ENCODE results near the gene PANX2.
A peak's percentile ranks its signal among the peaks of the same experiment; 100 is the strongest.

Gene PANX2

GRCh38 chr22:50178871-50179869 is 8.6 kb downstream of the PANX2 start:
- in situ Hi-C loops (cut with HindIII; ENCODE audit: low pct_ligation_motif_present, low pct_unique_long_range_greater_than_20kb, low sequenced_read_pairs): no loop called here
- DNase-seq: no peak

- in situ Hi-C loops (cut with HindIII; ENCODE audit: low pct_ligation_motif_present, low pct_unique_long_range_greater_than_20kb, low sequenced_read_pairs): no loop called here
- DNase-seq: no peak
These were observed 9.6 kb downstream of the PANX2 start for GRCh38 chr22:50179937-50180726.

- no peak for DNase-seq
- in situ Hi-C loops (cut with HindIII; ENCODE audit: low pct_ligation_motif_present, low pct_unique_long_range_greater_than_20kb, low sequenced_read_pairs): no loop called here
These were observed 10.4 kb downstream of the PANX2 start for GRCh38 chr22:50180727-50181521.

GRCh38 chr22:50182176-50183081 is 11.9 kb downstream of the PANX2 start:
- in situ Hi-C loops (cut with HindIII; ENCODE audit: low pct_ligation_motif_present, low pct_unique_long_range_greater_than_20kb, low sequenced_read_pairs): no loop called here

GRCh38 chr22:50183141-50183971 is 12.8 kb downstream of the PANX2 start:
- in situ Hi-C loops (cut with HindIII; ENCODE audit: low pct_ligation_motif_present, low pct_unique_long_range_greater_than_20kb, low sequenced_read_pairs): no loop called here
- no peak for DNase-seq

More at GRCh38 chr22:50182176-50183081, 11.9 kb downstream of the PANX2 start:
- no peak for DNase-seq

GRCh38 chr22:50184004-50184901 is 13.7 kb downstream of the PANX2 start:
- DNase-seq: peak; percentile 35
- in situ Hi-C loops (cut with HindIII; ENCODE audit: low pct_ligation_motif_present, low pct_unique_long_range_greater_than_20kb, low sequenced_read_pairs): no loop called here

GRCh38 chr22:50184902-50185374 is 14.4 kb downstream of the PANX2 start:
- in situ Hi-C loops (cut with HindIII; ENCODE audit: low pct_ligation_motif_present, low pct_unique_long_range_greater_than_20kb, low sequenced_read_pairs): no loop called here
- DNase-seq: no peak

- in situ Hi-C loops (cut with HindIII; ENCODE audit: low pct_ligation_motif_present, low pct_unique_long_range_greater_than_20kb, low sequenced_read_pairs): no loop called here
- DNase-seq: peak; percentile 86
These were observed 15.0 kb downstream of the PANX2 start, which contains the start of gene TRABD for GRCh38 chr22:50185375-50186087. TSS of gene TRABD (plus strand) at chr22:50185913. CDS start at chr22:50193061, 7,148 bp downstream.

- DNase-seq: no peak
- in situ Hi-C loops (cut with HindIII; ENCODE audit: low pct_ligation_motif_present, low pct_unique_long_range_greater_than_20kb, low sequenced_read_pairs): no loop called here
These were observed 15.7 kb downstream of the PANX2 start for GRCh38 chr22:50186181-50186714.

- in situ Hi-C loops (cut with HindIII; ENCODE audit: low pct_ligation_motif_present, low pct_unique_long_range_greater_than_20kb, low sequenced_read_pairs): no loop called here
- no peak for DNase-seq
These were observed 16.4 kb downstream of the PANX2 start for GRCh38 chr22:50186761-50187523.

GRCh38 chr22:50188356-50188755 is 17.8 kb downstream of the PANX2 start:
- in situ Hi-C loops (cut with HindIII; ENCODE audit: low pct_ligation_motif_present, low pct_unique_long_range_greater_than_20kb, low sequenced_read_pairs): no loop called here

GRCh38 chr22:50189184-50189848 is 18.8 kb downstream of the PANX2 start:
- no peak for DNase-seq
- in situ Hi-C loops (cut with HindIII; ENCODE audit: low pct_ligation_motif_present, low pct_unique_long_range_greater_than_20kb, low sequenced_read_pairs): no loop called here

More at GRCh38 chr22:50188356-50188755, 17.8 kb downstream of the PANX2 start:
- no peak for DNase-seq

- no peak for DNase-seq
These were observed 19.3 kb downstream of the PANX2 start for GRCh38 chr22:50189849-50190181.

More at GRCh38 chr22:50189849-50190181, 19.3 kb downstream of the PANX2 start:
- in situ Hi-C loops (cut with HindIII; ENCODE audit: low pct_ligation_motif_present, low pct_unique_long_range_greater_than_20kb, low sequenced_read_pairs): no loop called here

Data from ACHN (cell line).